ENCODE data around the gene USP6NL.

The USP6NL gene

GRCh38 chr10:11478807-11479206, 132.6 kb downstream of the USP6NL start:
- no peak for DNase-seq (ENCODE audit: low read depth)
- TF ChIP-seq CTCF (conservative IDR thresholded peaks at IDR 0.05; ENCODE audit: low read depth, low read length), result no peak
- H3K4me3 ChIP-seq (ENCODE audit: low read length), result no peak overlapping the region

GRCh38 chr10:11475831-11476434, 135.5 kb downstream of the USP6NL start:
- no peak for DNase-seq (ENCODE audit: low read depth)
- no peak overlapping the region for H3K4me3 ChIP-seq (ENCODE audit: low read length)
- no peak for TF ChIP-seq CTCF (conservative IDR thresholded peaks at IDR 0.05; ENCODE audit: low read depth, low read length)

DNA sequence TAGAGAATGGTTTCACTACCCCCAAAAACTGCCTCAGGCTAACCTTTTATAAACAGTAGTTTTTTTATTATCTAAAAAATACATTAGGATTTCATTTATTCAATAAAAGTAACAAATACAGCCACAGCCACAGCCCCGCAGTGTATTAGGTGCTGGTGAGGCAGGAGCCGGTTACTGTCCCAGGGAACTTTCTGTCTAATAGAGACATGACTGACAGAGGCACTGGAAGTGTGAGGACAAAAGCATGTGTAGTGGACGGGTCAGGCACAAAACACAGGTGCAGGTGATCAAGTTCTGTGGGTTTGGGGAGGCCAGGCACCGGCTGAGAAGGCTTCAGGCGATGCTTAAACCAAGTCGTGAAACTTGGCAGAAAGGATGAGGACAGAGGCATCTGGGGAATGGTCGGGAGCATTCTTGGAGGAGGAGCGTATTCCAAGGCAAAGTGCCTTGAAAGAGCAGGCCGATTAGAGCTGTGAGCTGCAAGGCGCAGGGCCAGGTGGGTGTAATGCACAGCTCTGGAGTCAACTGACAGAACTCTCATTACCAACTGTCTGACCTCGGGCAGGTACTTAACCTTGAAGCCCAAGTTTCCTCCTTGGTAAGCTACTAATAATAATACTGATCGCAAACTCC, 138.2 kb downstream of the USP6NL start:
- peak; percentile 21 for DNase-seq (ENCODE audit: low read depth)
- H3K4me3 ChIP-seq (ENCODE audit: low read length), result no peak overlapping the region
- TF ChIP-seq CTCF (conservative IDR thresholded peaks at IDR 0.05; ENCODE audit: low read depth, low read length), result no peak

- no peak overlapping the region for H3K4me3 ChIP-seq (ENCODE audit: low read length)
- TF ChIP-seq CTCF (conservative IDR thresholded peaks at IDR 0.05; ENCODE audit: low read depth, low read length), result peak; percentile 87
- no peak for DNase-seq (ENCODE audit: low read depth)
Observed at GRCh38 chr10:11472158-11472753, 139.2 kb downstream of the USP6NL start.

GRCh38 chr10:11469575-11470391, 141.7 kb downstream of the USP6NL start:
- DNase-seq (ENCODE audit: low read depth), result no peak
- no peak overlapping the region for H3K4me3 ChIP-seq (ENCODE audit: low read length)
- TF ChIP-seq CTCF (conservative IDR thresholded peaks at IDR 0.05; ENCODE audit: low read depth, low read length), result no peak

DNA sequence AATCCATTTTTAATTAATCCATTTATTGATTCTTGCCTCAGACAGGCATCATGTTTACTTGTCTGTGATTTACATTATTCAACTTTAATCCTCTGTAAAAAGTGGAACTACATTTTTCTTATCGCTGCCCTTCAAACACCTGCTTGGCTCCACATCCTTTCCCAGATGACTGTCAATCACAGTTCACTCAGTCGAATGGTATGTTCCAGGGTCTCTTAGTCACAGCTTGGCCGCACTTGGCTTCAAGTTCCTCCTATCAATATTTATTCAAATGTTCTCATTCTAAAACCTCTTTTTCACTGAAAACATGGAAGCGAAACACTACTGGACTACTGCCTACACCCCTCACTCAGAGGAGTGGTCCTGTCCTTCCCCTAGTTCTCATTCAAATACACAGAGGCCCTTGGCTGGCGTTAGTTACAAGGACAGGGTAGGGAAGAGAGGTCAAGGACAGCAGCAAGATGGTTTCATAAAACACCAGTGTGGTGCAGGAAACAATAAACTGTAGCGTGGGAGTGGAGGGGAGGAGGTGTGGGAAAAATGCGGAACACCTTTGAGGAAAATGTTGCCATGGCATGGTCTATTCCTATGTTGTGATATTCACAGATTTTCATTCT, 143.2 kb downstream of the USP6NL start:
- H3K4me3 ChIP-seq (ENCODE audit: low read length), result no peak overlapping the region
- TF ChIP-seq CTCF (conservative IDR thresholded peaks at IDR 0.05; ENCODE audit: low read depth, low read length), result no peak
- peak; percentile 58 for DNase-seq (ENCODE audit: low read depth)
